ENCODE measurements around the gene CBARP. TPM values are rescaled to one million over a fixed set of nuclear protein-coding genes. Genes with fewer than 3 reads are reported as not detected.

Gene CBARP
- total and polyA plus RNA-seq, 2 of the 13 experiments (the other 11 are each of a cell fraction or from before 2014, with no cell fraction given), result 1.2 to 1.4 TPM

DNA sequence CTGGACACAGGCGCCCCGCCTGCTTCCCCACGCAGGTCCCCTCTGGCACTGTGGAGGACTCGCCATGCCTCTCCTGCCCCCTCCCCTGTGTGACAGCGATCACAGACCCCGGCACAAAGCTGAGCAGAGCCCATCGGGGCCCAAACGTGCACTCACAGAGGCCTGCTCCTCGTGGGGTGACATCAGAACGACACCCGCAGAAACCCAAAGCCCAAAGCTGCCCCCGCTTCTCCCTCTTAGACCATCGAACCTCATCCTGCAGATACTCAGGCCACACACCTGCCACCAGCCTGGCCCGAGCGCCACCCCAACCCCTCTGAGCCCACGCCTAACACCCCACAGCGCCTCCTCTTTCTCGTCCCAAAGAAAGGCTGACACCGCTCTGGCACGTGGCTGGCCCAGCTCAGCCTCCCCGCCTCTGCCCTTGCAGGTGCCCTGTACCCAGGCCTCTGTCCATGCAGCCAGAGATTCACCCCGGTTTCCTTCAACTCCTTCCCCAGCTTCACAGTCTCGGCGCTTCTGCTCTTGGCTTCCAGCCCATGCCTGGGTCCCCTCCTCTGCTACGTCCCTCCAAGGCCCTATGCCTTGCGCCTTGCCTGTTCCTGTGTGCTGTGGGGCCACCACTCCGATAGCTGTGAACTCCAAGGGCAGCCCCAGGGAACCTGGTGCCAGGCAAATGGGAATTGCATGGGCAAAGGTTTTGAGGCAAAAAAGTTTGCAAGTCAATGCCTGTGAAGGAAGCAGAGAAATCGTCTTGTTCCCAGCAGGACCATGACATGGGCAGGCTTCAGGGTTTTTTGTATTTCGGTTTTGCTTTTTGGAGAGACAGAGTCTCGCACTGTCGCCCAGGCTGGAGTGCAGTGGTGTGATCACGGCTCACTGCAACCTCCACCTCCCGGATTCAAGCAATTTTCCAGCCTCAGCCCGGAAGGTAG lies 831 bp upstream of the CBARP start (continued):
- TF ChIP-seq, protein P1, sequence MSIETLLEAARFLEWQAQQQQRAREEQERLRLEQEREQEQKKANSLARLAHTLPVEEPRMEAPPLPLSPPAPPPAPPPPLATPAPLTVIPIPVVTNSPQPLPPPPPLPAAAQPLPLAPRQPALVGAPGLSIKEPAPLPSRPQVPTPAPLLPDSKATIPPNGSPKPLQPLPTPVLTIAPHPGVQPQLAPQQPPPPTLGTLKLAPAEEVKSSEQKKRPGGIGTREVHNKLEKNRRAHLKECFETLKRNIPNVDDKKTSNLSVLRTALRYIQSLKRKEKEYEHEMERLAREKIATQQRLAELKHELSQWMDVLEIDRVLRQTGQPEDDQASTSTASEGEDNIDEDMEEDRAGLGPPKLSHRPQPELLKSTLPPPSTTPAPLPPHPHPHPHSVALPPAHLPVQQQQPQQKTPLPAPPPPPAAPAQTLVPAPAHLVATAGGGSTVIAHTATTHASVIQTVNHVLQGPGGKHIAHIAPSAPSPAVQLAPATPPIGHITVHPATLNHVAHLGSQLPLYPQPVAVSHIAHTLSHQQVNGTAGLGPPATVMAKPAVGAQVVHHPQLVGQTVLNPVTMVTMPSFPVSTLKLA (IDR thresholded peaks at IDR 0.05), result no peak
- TF ChIP-seq ZBTB7B (CRISPR knock-in tag; IDR thresholded peaks at IDR 0.05), result no peak
- TF ChIP-seq PAXIP1 (CRISPR knock-in tag; conservative IDR thresholded peaks at IDR 0.05), result 0 out of 2 replicates have a peak, but pooled peaks have one; percentile 20
- no peak for TF ChIP-seq MBNL3 (CRISPR knock-in tag; conservative IDR thresholded peaks at IDR 0.05)
- 0 out of 2 replicates have a peak, but pooled peaks have one; percentile 26 for TF ChIP-seq GMEB1 (CRISPR knock-in tag; IDR thresholded peaks at IDR 0.05; ENCODE audit: borderline replicate concordance)
- TF ChIP-seq BHLHE40 (IDR thresholded peaks at IDR 0.05; ENCODE audit: low read length), result peak; percentile 33; the same call in 1 of the 2 replicates
- TF ChIP-seq, protein P2, sequence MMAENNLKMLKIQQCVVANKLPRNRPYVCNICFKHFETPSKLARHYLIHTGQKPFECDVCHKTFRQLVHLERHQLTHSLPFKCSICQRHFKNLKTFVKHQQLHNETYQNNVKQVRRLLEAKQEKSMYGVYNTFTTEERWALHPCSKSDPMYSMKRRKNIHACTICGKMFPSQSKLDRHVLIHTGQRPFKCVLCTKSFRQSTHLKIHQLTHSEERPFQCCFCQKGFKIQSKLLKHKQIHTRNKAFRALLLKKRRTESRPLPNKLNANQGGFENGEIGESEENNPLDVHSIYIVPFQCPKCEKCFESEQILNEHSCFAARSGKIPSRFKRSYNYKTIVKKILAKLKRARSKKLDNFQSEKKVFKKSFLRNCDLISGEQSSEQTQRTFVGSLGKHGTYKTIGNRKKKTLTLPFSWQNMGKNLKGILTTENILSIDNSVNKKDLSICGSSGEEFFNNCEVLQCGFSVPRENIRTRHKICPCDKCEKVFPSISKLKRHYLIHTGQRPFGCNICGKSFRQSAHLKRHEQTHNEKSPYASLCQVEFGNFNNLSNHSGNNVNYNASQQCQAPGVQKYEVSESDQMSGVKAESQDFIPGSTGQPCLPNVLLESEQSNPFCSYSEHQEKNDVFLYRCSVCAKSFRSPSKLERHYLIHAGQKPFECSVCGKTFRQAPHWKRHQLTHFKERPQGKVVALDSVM (CRISPR knock-in tag; IDR thresholded peaks at IDR 0.05), result no peak
- no peak for TF ChIP-seq ZNF768 (CRISPR knock-in tag; IDR thresholded peaks at IDR 0.05)
- no peak for TF ChIP-seq ZNF335 (CRISPR knock-in tag; IDR thresholded peaks at IDR 0.05)
- no peak for TF ChIP-seq RELA (CRISPR knock-in tag; IDR thresholded peaks at IDR 0.05)
- TF ChIP-seq NRL (CRISPR knock-in tag; IDR thresholded peaks at IDR 0.05; ENCODE audit: borderline replicate concordance), result peak; percentile 84
- 0 out of 2 replicates have a peak, but pooled peaks have one; percentile 13 for TF ChIP-seq PHF21A (CRISPR knock-in tag; IDR thresholded peaks at IDR 0.05)
- TF ChIP-seq ZNF101 (CRISPR knock-in tag; IDR thresholded peaks at IDR 0.05; ENCODE audit: borderline replicate concordance, low read depth), result 0 out of 2 replicates have a peak, but pooled peaks have one; percentile 32
- no peak for TF ChIP-seq XRCC5 (optimal IDR thresholded peaks at IDR 0.05; ENCODE audit: low read length)
- 0 out of 2 replicates have a peak, but pooled peaks have one; percentile 4 for TF ChIP-seq GATAD1 (CRISPR knock-in tag; IDR thresholded peaks at IDR 0.05)
- peak; percentile 47; the same call in 1 of the 2 replicates for TF ChIP-seq ZNF607 (CRISPR knock-in tag; IDR thresholded peaks at IDR 0.05; ENCODE audit: borderline replicate concordance)
- TF ChIP-seq ZNF619 (CRISPR knock-in tag; IDR thresholded peaks at IDR 0.05), result 0 out of 2 replicates have a peak, but pooled peaks have one; percentile 63
